COLO668 (cell line): ENCODE results near the gene PRR5L.
"Not testable (repeated sequence)": the region's sequence is repeated elsewhere in the genome, so short reads cannot be mapped to it uniquely, and the experiment has no call there.

ENCODE experiments used
- DNase-seq: peaks from one replicate; lab custom pipeline; 2025; ENCODE audit not compliant: unreplicated experiment; lab: John Stamatoyannopoulos, UW

Gene PRR5L

GRCh38 chr11:36488096-36488495 lies 192.0 kb downstream of the PRR5L start:
- DNase-seq = no peak

- DNase-seq = no peak
Observed at GRCh38 chr11:36490026-36490806, 194.1 kb downstream of the PRR5L start.

- peak; percentile 34 for DNase-seq
Observed at GRCh38 chr11:36492724-36493304, 196.7 kb downstream of the PRR5L start.

GRCh38 chr11:36493332-36493731 lies 197.2 kb downstream of the PRR5L start:
- DNase-seq = no peak

- DNase-seq = no peak
Observed at GRCh38 chr11:36498721-36499120, 202.6 kb downstream of the PRR5L start.

GRCh38 chr11:36499315-36499714 lies 203.2 kb downstream of the PRR5L start:
- DNase-seq = no peak

- DNase-seq = peak; percentile 13
Observed at GRCh38 chr11:36500315-36500721, 204.2 kb downstream of the PRR5L start.

GRCh38 chr11:36501236-36501635 lies 205.1 kb downstream of the PRR5L start:
- no peak for DNase-seq

GRCh38 chr11:36507824-36508489 lies 211.9 kb downstream of the PRR5L start:
- DNase-seq = no peak

GRCh38 chr11:36508743-36509142 lies 212.7 kb downstream of the PRR5L start:
- no peak for DNase-seq

- no peak for DNase-seq
Observed at GRCh38 chr11:36509201-36509639, 213.1 kb downstream of the PRR5L start.

GRCh38 chr11:36509694-36510593 lies 213.9 kb downstream of the PRR5L start, which contains the start of gene TRAF6:
TRAF6 (minus strand) TSS chr11:36510272; CDS start chr11:36501515, 8,757 bp downstream.
- DNase-seq = peak; percentile 91

GRCh38 chr11:36510594-36510942 lies 214.5 kb downstream of the PRR5L start:
- DNase-seq = no peak

GRCh38 chr11:36511062-36511461 lies 215.0 kb downstream of the PRR5L start:
- not testable (repeated sequence) for DNase-seq

GRCh38 chr11:36512016-36512415 lies 215.9 kb downstream of the PRR5L start:
- no peak for DNase-seq

- no peak for DNase-seq
Observed at GRCh38 chr11:36513965-36514364, 217.9 kb downstream of the PRR5L start.
